Kidney capillary endothelial cell (primary cell): ENCODE measurements around the gene CD247.
A peak's percentile ranks its signal among the peaks of the same experiment; 100 is the strongest.

ENCODE experiments used
- DNase-seq: peaks from one replicate; pipeline ENCODE4 v3.0.0-alpha.2; 2018; ENCODE audit warnings: low spot score

CD247 gene

DNA sequence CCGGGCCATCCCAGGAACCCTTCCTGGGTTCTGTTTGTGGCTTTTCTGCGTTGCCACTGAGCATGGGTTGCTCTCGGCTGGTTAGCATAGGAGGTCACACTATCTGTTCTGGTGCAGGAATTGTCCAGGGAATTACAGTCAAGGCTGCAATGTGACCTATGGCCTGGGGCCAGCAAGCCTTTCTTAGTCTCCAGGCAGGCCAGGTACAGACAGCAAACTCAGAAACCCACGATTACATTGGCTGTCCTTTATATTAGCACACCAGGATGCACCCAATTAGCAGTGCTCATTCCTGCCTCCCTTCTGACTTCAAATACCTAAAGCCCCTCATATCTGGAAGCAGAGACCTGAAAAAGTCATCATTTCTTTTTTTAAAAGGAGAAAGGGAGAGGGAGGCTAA, 55.2 kb downstream of the CD247 start:
- DNase-seq = no peak

GRCh38 chr1:167462341-167462740, 56.0 kb downstream of the CD247 start:
- DNase-seq = no peak

DNA sequence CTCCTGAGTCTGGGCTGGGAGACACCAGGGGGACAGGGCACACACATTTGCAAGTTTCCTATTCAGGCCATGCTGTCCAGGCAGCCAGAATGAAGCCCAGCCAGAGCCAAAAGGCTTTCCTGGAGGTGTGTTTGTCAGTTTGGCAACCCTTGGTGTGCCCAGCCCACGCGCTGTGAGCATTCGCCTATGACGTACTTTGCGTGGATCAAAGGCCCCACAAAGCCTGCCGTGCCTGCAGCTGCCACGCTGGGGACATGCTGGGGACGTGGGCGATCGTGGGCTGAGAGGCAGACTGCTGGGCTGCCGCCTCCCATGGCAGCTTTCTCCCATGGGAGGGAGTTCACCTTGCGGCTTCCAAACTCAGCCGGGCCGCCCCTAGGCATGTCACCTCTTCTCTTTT, 57.5 kb downstream of the CD247 start:
- DNase-seq = no peak

GRCh38 chr1:167457936-167458584, 60.3 kb downstream of the CD247 start:
- no peak for DNase-seq

GRCh38 chr1:167456926-167457325, 61.4 kb downstream of the CD247 start:
- no peak for DNase-seq

- DNase-seq = no peak
These were observed 61.8 kb downstream of the CD247 start for GRCh38 chr1:167456524-167456923.

- DNase-seq = peak; percentile 12
These were observed 62.4 kb downstream of the CD247 start for GRCh38 chr1:167455786-167456446.

- peak; percentile 28 for DNase-seq
These were observed 63.2 kb downstream of the CD247 start for GRCh38 chr1:167454894-167455785.

DNA sequence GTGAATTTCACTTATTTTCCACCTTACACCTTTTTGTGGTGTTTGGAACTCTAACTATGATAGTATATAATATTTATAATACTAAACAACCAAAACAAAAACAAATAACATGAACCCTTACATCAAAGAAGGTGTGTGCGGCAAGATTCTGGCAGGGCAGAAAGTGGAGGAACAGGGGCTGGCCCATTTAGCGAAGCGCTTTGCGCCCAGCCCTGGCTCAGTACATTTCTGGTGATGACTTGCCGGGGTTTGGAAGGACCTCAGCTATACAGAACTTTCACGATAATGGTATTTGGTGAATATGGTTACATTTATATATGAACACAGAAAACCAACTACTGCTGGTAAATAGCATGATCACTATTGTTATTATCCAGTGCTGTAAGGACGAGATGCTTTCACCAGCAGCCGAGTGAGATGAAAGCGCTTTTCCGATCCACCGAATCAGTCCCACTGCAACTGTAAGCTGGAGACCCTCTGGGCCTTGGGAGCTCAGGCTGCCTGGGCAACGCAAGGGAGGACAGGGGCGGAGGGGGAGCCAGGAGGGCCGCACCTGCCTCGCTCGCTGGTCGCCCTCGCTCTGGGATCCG, 63.9 kb downstream of the CD247 start:
- DNase-seq = no peak

- DNase-seq = no peak
These were observed 65.2 kb downstream of the CD247 start for GRCh38 chr1:167453123-167453522.

DNA sequence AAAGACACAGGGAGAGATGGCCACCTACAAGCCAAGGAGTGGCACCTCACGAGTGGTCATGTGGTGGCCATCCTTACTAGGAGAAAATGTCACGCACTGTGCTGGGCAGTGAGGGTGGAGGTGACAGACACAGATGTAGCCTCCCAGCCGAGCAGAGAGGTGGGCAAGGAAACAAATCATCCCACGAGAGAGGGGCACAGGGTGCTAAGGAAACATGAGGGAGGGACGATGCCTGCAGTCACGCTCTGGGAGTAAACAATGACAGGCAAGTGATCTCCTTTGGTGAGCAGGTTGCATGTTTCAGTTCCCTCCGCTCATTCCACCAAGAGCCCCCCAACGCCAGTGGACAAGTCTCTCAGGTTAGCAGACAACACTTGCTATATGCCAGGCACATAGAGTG, 65.8 kb downstream of the CD247 start:
- DNase-seq = no peak

DNA sequence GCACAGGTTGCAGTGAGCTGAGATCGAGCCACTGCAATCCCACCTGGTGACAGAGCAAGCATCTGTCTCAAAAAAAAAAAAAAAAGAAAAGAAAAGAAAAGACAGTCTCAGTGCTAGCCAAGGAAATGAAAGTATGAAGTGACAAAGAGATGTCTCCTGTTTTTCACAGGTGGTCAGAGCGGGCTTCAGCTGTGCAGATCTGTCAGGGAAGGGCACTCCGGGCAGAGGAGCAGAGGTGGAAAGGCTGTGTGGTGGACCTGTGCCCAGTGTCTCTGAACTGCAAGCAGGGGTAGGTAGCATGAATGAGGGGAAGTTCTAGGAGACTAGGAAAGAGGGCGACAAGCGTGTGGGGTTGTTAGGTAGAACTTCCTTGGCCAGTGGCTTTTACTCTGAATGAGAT, 67.5 kb downstream of the CD247 start:
- DNase-seq = no peak

DNA sequence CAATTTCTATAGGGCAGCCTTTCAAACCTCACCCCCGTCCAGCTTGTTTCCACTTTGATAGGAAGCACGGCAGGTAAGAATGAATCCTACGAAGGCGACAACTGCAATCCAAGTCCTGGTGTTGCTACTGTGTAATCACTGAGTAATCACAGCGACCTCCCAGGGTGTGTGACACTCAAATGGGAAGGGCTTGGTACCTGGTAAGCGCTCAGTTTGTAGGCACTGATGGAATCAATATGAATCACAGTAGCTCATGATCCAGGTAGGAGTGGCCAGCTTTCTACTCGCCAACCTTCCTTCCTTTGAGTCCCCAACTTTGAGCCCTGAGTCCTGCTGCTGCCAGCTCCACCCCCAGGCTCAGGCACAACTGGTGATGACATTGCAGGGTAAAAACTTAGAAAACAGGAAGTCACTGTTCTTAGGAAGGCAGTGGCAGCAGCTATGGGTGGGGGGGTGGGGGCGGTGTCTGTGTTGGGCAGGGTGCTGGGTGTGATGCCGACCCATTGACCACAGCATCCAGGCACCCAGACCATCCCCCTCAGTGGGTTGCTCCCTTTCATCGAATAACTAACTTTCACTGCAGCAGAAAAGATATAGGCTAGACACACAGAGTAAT, 70.7 kb downstream of the CD247 start:
- no peak for DNase-seq

DNA sequence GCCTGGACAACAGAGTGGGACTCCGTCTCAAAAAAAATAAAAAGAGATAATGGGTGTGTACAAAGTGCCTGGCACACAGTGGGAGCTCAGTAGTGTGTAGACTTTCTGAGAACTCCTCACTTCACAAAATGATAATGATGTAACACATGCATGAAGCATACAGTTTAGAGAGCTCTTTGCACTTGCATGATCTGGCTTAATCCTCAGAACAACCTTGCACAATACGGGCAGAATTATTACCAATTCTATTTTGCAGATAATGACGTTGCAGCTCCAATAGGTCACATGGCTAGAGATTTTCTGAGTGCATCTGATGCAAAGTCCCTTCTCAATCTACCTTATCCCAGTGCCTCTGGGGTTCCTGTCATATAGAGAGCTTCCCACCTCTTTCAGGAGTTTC, 71.4 kb downstream of the CD247 start:
- DNase-seq = no peak

- no peak for DNase-seq
These were observed 74.6 kb downstream of the CD247 start for GRCh38 chr1:167443757-167444156.

DNA sequence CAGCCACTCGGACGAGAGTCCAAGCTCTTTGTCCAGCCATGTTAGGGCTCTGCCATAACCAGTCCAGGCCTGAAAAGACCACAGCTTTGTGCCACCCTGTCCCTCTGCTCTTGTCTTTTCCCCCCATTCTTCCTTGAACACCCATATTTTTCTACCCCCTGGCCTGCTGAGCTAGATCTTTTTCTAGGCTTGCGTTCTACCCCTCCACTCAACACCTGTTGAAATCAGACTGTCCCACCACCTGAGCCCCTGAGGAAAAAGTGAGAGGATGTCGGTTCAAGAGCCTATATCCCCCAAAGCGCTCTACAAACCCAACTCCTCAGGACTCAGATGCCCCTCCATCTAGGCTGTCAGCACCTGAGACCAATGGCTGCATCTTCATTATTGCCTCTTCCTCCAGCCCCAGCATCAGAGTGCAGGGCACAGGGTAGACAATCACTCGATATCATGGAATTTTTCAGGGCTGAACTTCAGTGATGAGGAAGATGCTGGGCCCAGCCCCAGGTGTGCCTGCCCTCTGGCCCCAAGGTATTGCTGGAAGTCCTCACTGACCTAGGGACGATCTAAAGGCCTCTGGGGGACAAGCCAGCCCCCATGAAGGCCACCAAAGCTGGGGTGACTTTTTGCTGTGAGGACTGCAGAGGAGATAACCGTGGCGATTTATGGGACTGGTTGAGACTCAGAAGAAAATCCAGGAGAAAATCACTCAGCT, 75.3 kb downstream of the CD247 start:
- DNase-seq = no peak

DNA sequence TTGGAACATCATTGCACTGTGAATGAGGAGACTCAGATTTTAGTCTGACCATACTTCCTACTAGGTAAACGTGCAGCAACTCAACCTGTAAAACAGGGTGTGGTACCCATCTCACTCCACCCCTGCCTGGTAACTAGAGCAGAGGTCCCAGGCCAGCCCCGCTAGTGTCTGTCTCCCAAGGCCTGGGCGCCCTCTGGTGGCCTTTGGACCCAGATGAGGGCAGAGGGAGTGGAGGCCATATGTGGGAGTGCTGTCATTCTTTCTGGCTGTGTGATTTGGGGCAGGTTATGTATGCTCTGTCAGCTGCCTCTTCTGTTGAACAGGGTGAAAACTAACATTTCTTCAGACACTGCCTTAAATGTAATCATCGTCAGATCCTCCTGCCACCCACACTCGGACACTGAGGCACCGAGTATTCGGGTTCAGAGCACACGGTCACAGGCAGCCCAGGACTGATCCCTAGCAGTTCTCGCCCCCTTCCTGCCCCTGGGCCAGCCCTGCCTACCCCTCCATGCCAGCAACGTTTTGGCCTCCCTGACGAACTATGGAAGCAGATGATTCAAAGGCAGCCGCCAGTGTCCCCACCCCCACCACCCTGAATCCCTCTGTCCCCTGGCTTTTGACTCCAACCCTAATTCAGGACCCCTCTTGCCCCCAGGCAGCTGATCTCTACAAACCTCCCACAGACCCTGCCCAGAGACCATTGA, 76.0 kb downstream of the CD247 start:
- peak; percentile 76 for DNase-seq

DNA sequence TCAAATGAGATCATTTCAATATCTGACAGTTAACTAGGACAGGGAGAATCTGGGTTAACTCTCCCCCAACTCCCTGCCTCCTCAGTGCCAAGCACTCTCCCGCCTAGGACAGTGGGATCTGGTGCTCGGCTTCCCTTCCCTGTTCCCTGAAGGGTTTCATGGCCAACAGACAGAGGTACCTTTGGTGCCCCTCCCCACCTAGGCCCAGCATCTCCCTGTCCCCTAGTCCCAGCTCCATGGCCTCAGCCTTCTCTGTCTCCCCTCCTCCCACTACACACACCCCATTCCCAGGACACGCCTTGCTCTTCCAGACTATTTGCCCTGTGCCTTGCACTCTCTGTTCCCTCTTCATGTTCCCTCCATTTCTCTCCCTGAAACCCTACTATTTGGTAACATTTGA, 77.1 kb downstream of the CD247 start:
- DNase-seq = no peak

DNA sequence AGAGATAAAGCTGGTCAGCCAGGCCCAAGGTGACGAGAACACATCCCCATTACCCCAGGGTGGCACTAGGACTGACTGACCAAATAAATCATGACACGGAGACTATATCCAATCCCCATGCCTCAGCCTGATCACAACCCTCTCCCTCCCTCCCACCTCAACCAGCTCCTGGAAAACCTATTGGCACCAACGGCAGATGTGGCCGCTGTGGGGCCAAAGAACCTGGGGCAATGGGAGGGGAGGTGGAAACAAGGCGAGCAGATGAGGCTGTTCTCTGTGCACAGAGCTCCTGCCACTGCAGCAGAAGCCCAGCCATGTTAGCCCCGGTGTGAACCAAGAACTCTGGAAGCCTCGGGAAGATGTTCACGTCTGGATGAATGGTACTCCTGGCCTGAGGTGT, 77.6 kb downstream of the CD247 start:
- no peak for DNase-seq

DNA sequence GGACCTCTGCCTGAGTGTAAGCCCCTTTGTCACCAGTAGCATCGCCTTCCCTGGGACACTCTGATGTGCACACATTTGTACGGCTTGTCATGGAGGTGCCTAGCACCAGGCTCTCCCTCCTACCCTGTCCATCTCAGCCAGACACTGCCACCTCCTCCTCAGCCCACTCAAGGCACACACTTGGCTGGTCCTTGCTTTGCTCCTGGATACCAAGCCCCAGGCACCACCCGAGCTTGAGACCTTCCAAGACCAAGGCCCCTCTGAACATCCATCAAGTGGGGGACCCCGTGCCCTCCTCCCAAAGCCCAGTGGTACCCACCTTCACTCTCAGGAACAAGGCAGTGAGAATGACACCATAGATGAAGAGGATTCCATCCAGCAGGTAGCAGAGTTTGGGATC, 78.0 kb downstream of the CD247 start:
- no peak for DNase-seq
